H1 (cell line): ENCODE data around the gene FAM181B. TPM values are rescaled to one million over a fixed set of nuclear protein-coding genes. Genes with fewer than 3 reads are reported as not detected.

Source experiments
- CTCF ChIA-PET: fragments of 300-600 bp; sonication (Branson Sonifier 250); formaldehyde crosslinking; loops from one replicate; lab custom pipeline; 2021; ENCODE audit not compliant: partially characterized antibody; lab: Charles Lee
- POLR2A ChIA-PET: fragments of 300-600 bp; sonication (Branson Sonifier 250); formaldehyde crosslinking; loops from one replicate; lab custom pipeline; 2021; ENCODE audit warnings: inconsistent platforms; ENCODE audit not compliant: partially characterized antibody; lab: Charles Lee
- DNase-seq, 2 experiments: peaks; one replicate each; pipeline versions ENCODE4 v3.0.0 to v3.0.0-alpha.2; 2010 to 2022; ENCODE audit warnings: low spot score in 2 of 2, low read depth in 1 of 2, mixed read lengths in 1 of 2
- FAIRE-seq: peaks from 2 replicates; lab custom pipeline; 2011; peaks lifted over from hg19 to GRCh38; lab: Jason Lieb, UNC
- H2AFZ ChIP-seq: 2 replicates; pipeline ENCODE4 v1.8.1; 2012; ENCODE audit warnings: low read length, inconsistent platforms
- H2AK5ac ChIP-seq: 2 replicates; pipeline ENCODE4 v1.6.1; 2013; ENCODE audit warnings: low read depth, low read length
- H2BK120ac ChIP-seq: replicated peaks from 2 replicates; pipeline ENCODE3; 2013; ENCODE audit warnings: low read depth, low read length, inconsistent platforms
- H2BK12ac ChIP-seq: 2 replicates; pipeline ENCODE4 v1.6.1; 2013; ENCODE audit warnings: low read depth, low read length
- H2BK15ac ChIP-seq: 2 replicates; pipeline ENCODE4 v1.6.1; 2013; ENCODE audit warnings: low read length
- H2BK20ac ChIP-seq: 2 replicates; pipeline ENCODE4 v1.6.1; 2013; ENCODE audit warnings: low read length
- H2BK5ac ChIP-seq: 2 replicates; pipeline ENCODE4 v1.6.1; 2013; ENCODE audit warnings: low read depth, low read length
- H3K14ac ChIP-seq: 2 replicates; pipeline ENCODE4 v1.6.1; 2013; ENCODE audit warnings: inconsistent platforms; ENCODE audit not compliant: insufficient read length
- H3K18ac ChIP-seq: 2 replicates; pipeline ENCODE4 v1.6.1; 2013; ENCODE audit warnings: low read length; ENCODE audit errors: extremely low read depth
- H3K23ac ChIP-seq: 2 replicates; pipeline ENCODE4 v1.6.1; 2013; ENCODE audit warnings: inconsistent platforms; ENCODE audit not compliant: insufficient read length
- H3K23me2 ChIP-seq: 2 replicates; pipeline ENCODE4 v1.6.1; 2013; ENCODE audit warnings: low read depth, low read length
- H3K27ac ChIP-seq: 2 replicates; pipeline ENCODE4 v1.6.1; 2011; ENCODE audit warnings: low read depth, low read length, inconsistent platforms
- H3K27me3 ChIP-seq, 4 experiments: replicated peaks in 1 of 4; 1 replicate in 1 of 4; 2 replicates in 3 of 4; pipeline versions ENCODE4 v1.6.1 to v1.8.1; 2011 to 2013; ENCODE audit warnings: low read length in 3 of 4, mild to moderate bottlenecking in 3 of 4, inconsistent platforms in 2 of 4, mixed read lengths in 2 of 4, moderate library complexity in 1 of 4; ENCODE audit not compliant: control insufficient read depth in 3 of 4, insufficient read depth in 3 of 4; ENCODE audit errors: extremely low read depth in 1 of 4
- H3K36me3 ChIP-seq, 4 experiments: 2 replicates each; pipeline versions ENCODE4 v1.6.1 to v1.8.1; 2011 to 2013; ENCODE audit warnings: mild to moderate bottlenecking in 4 of 4, low read length in 3 of 4, moderate library complexity in 2 of 4, control low read depth in 1 of 4, inconsistent platforms in 1 of 4; ENCODE audit not compliant: insufficient read depth in 4 of 4, control insufficient read depth in 2 of 4
- H3K4ac ChIP-seq: replicated peaks from 2 replicates; pipeline ENCODE3; 2013; ENCODE audit warnings: low read length, low read depth, mixed read lengths, inconsistent platforms; ENCODE audit not compliant: insufficient read length
- H3K4me1 ChIP-seq, 4 experiments: replicated peaks in 1 of 4; 1 replicate in 1 of 4; 2 replicates in 3 of 4; pipeline versions ENCODE4 v1.6.1 to v1.8.1; 2011 to 2013; ENCODE audit warnings: low read length in 3 of 4, inconsistent platforms in 2 of 4, mixed read lengths in 1 of 4; ENCODE audit not compliant: insufficient read depth in 4 of 4, control insufficient read depth in 3 of 4
- H3K4me2 ChIP-seq, 2 experiments: 2 replicates each; pipeline versions ENCODE4 v1.6.1 to v1.8.1; 2011 to 2013; ENCODE audit warnings: low read depth in 2 of 2, low read length in 2 of 2, control low read depth in 1 of 2, inconsistent platforms in 1 of 2, mild to moderate bottlenecking in 1 of 2; ENCODE audit not compliant: insufficient read depth in 1 of 2
- H3K4me3 ChIP-seq, 4 experiments: fragments of 200-600, 300-600 bp in 1 of 4; sonication (generic), shearing (Covaris generic), sonication (Bioruptor Twin) in 1 of 4; 2 replicates each; pipeline versions ENCODE4 v1.5.1 to v1.8.1; 2011 to 2016; ENCODE audit warnings: low read length in 4 of 4, low read depth in 3 of 4, control low read depth in 2 of 4, inconsistent platforms in 2 of 4, mild to moderate bottlenecking in 2 of 4, mixed read lengths in 1 of 4, moderate library complexity in 1 of 4; ENCODE audit not compliant: insufficient read depth in 2 of 4; ENCODE audit errors: extremely low read depth in 1 of 4
- H3K56ac ChIP-seq: replicated peaks from 2 replicates; pipeline ENCODE3; 2013; ENCODE audit warnings: low read depth, mild to moderate bottlenecking, mixed read lengths, low read length, inconsistent platforms; ENCODE audit not compliant: insufficient read length
- H3K79me1 ChIP-seq: 2 replicates; pipeline ENCODE4 v1.6.1; 2013; ENCODE audit warnings: low read depth, low read length, control low read depth
- H3K79me2 ChIP-seq, 2 experiments: 2 replicates each; pipeline versions ENCODE4 v1.6.1 to v1.8.1; 2012 to 2013; ENCODE audit warnings: low read length in 2 of 2, mild to moderate bottlenecking in 2 of 2, inconsistent platforms in 1 of 2; ENCODE audit not compliant: insufficient read depth in 2 of 2, control insufficient read depth in 1 of 2
- H3K9ac ChIP-seq, 4 experiments: replicated peaks in 1 of 4; 1 replicate in 1 of 4; 2 replicates in 3 of 4; pipeline versions ENCODE4 v1.6.1 to v1.8.1; 2011 to 2013; ENCODE audit warnings: low read depth in 3 of 4, low read length in 3 of 4, control low read depth in 2 of 4, mild to moderate bottlenecking in 2 of 4, moderate library complexity in 2 of 4, inconsistent platforms in 1 of 4; ENCODE audit errors: extremely low read depth in 1 of 4
- H3K9me3 ChIP-seq, 2 experiments: 2 replicates each; pipeline versions ENCODE4 v1.6.1 to v1.8.1; 2012 to 2013; ENCODE audit warnings: mild to moderate bottlenecking in 2 of 2, moderate library complexity in 2 of 2, control low read depth in 1 of 2, inconsistent platforms in 1 of 2, low read depth in 1 of 2, low read length in 1 of 2, mixed read lengths in 1 of 2; ENCODE audit not compliant: insufficient read depth in 2 of 2
- H4K20me1 ChIP-seq, 2 experiments: replicated peaks in 1 of 2; 2 replicates each; pipeline versions ENCODE3 to v1.8.1; 2011 to 2013; ENCODE audit warnings: inconsistent platforms in 2 of 2, low read length in 2 of 2, mild to moderate bottlenecking in 1 of 2; ENCODE audit not compliant: insufficient read depth in 2 of 2, control insufficient read depth in 1 of 2
- H4K5ac ChIP-seq: 2 replicates; pipeline ENCODE4 v1.6.1; 2013; ENCODE audit warnings: low read length, low read depth, mixed read lengths, inconsistent platforms; ENCODE audit not compliant: insufficient read length
- H4K8ac ChIP-seq: 2 replicates; pipeline ENCODE4 v1.8.0; 2013; ENCODE audit warnings: mild to moderate bottlenecking, moderate library complexity, low read length, inconsistent platforms; ENCODE audit not compliant: insufficient read depth; ENCODE audit errors: extremely low read depth
- H4K91ac ChIP-seq: replicated peaks from 2 replicates; pipeline ENCODE3; 2013; ENCODE audit warnings: low read length, mixed read lengths, inconsistent platforms; ENCODE audit not compliant: insufficient read length
- ASH2L ChIP-seq: fragments of 200-600, 300-600 bp; sonication (generic); IDR thresholded peaks from one replicate; pipeline ENCODE4 v1.7.1; 2017; ENCODE audit warnings: low read length
- CHD1 ChIP-seq: IDR thresholded peaks from 2 replicates; pipeline ENCODE4 v1.6.1; 2012; ENCODE audit warnings: low read depth, low read length, improper control_type of control experiment
- HDAC2 ChIP-seq, 2 experiments: fragments of 300-600 bp in 1 of 2; sonication (generic) in 1 of 2; IDR thresholded peaks; 2 replicates each; pipeline ENCODE4 v1.6.1; 2011 to 2012; ENCODE audit warnings: low read depth in 2 of 2, low read length in 2 of 2, mild to moderate bottlenecking in 2 of 2, moderate library complexity in 2 of 2, borderline replicate concordance in 1 of 2, inconsistent platforms in 1 of 2
- HDAC6 ChIP-seq: IDR thresholded peaks from one replicate; pipeline ENCODE4 v1.7.1; 2012; ENCODE audit warnings: low read depth, mild to moderate bottlenecking, inconsistent platforms, low read length, moderate library complexity
- RBBP5 ChIP-seq: IDR thresholded peaks from 2 replicates; pipeline ENCODE4 v1.7.1; 2012; ENCODE audit warnings: low read depth, mild to moderate bottlenecking, inconsistent platforms, low read length, moderate library complexity, borderline replicate concordance
- TCF12 ChIP-seq: IDR thresholded peaks from 2 replicates; pipeline ENCODE4 v1.6.1; 2011; ENCODE audit warnings: low read depth, mild to moderate bottlenecking, low read length
- ZNF274 ChIP-seq: IDR thresholded peaks from 2 replicates; pipeline ENCODE4 v1.7.0; 2012; ENCODE audit warnings: low read length, borderline replicate concordance; ENCODE audit errors: extremely low read depth
- WGBS, 2 experiments: shearing (Covaris generic) in 1 of 2; methylation state at CpG; one replicate each; pipeline versions ENCODE4 v1.1.6 to v1.1.7; 2013 to 2015; ENCODE audit warnings: low lambda C conversion rate in 2 of 2, mixed read lengths in 2 of 2, inconsistent platforms in 1 of 2, low coverage in 1 of 2, missing lambda C conversion rate in 1 of 2; ENCODE audit not compliant: insufficient replicate concordance in 2 of 2, insufficient coverage in 1 of 2, insufficient read length in 1 of 2; ENCODE audit errors: extremely low coverage in 1 of 2, missing lambda C conversion rate in 1 of 2; 5-methylcytosine and 5-hydroxymethylcytosine counted together
- polyA plus RNA-seq, 7 experiments: library from polyadenylated mRNA; depleted of rRNA in 3 of 7; stranded (reverse) in 5 of 7; unstranded in 2 of 7; fragments of >200 nt in 5 of 7; fragments of 200-250 nt in 2 of 7; gene quantifications; 1 replicate in 5 of 7; 2 replicates in 1 of 7; 4 replicates in 1 of 7; pipeline versions ENCODE4 v1.2.1 to v1.2.3, GENCODE V29; 2011 to 2013; ENCODE audit warnings: missing spikeins in 2 of 7, mixed read lengths in 2 of 7
- total RNA-seq: library from RNA; stranded (reverse); fragmentation: NEBNext Ultra II Directional; extraction: Animal tissue kit (Norgen Biotek cat#: 25700); gene quantifications from 2 replicates; pipeline ENCODE4 v1.2.1, GENCODE V29; 2021
- TF ChIP-seq, protein P1 (sequence below): IDR thresholded peaks from 2 replicates; pipeline ENCODE4 v1.6.1; 2012; ENCODE audit warnings: inconsistent platforms

The FAM181B gene
- total and polyA plus RNA-seq, 2 of the 8 experiments (the other 6 are each of a cell fraction or from before 2014, with no cell fraction given), result 0.21 to 0.37 TPM

- Histone ChIP-seq H3K23me2 (peaks cover 14% of the 10 kb centered on the region; the same call in 1 of the 2 replicates), H3K14ac (no peak overlapping the region), H4K91ac (no peak overlapping the region), H4K8ac (no peak overlapping the region), H3K27ac (no peak overlapping the region), H2AFZ (peak overlapping the region; percentile 60), H2BK120ac (no peak overlapping the region), H3K36me3 (no peaks in the 10 kb centered on the region), H3K4me1 (peaks cover 2 to 15% (median 8%) of the 10 kb centered on the region in 4 experiments; a peak in 5 of 7 replicates), H3K56ac (no peak overlapping the region), H3K23ac (no peak overlapping the region), H2BK20ac (peak overlapping the region; percentile 34; the same call in 1 of the 2 replicates), H3K4me2 (peak overlapping the region; percentile 59 to 83), H4K5ac (no peak overlapping the region), H3K4me3 (peak overlapping the region; percentile 50 to 86 (median 58)), H3K4ac (no peak overlapping the region), H2BK15ac (peak overlapping the region; percentile 18; the same call in 1 of the 2 replicates), H3K79me1 (no peaks in the 10 kb centered on the region), H3K9me3 (no peaks in the 10 kb centered on the region), H3K9ac (no peak overlapping the region), H3K27me3 (peaks cover 11 to 41% (median 36%) of the 10 kb centered on the region in 4 experiments), H2BK12ac (0 out of 2 replicates have a peak overlapping the region, but pooled peaks have one; percentile 35), H4K20me1 (no peaks in the 10 kb centered on the region), H2AK5ac (no peak overlapping the region), H3K18ac (peak overlapping the region; percentile 10), H2BK5ac (no peak overlapping the region), H3K79me2 (no peaks in the 10 kb centered on the region)
- DNase-seq (no peak), FAIRE-seq (no peak)
- 40% methylated on average over 9 of the region's 9 CpGs; no CpG with 5 or more reads in 1 of the 2 experiments for WGBS, 2 experiments
- TF ChIP-seq CHD1 (no peak), HDAC2 (IDR thresholded peaks at IDR 0.05; ENCODE audit: borderline replicate concordance in 1 of 2, low read depth in 2 of 2, low read length in 2 of 2) (no peak), ZNF274 (no peak), ASH2L (no peak), HDAC6 (no peak), TCF12 (no peak), RBBP5 (no peak)
- TF ChIP-seq, protein P1, sequence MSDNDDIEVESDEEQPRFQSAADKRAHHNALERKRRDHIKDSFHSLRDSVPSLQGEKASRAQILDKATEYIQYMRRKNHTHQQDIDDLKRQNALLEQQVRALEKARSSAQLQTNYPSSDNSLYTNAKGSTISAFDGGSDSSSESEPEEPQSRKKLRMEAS, result no peak
- ChIA-PET POLR2A (no interaction called here), CTCF (interaction anchor here (0.7 to 3.4 kb wide), 8 partner anchors 11 to 129 kb away, joined by 3 to 18 read pairs (median 3); no protein-coding TSS in a partner anchor)
Measured at GRCh38 chr11:82734120-82734479, 436 bp upstream of the FAM181B start.
